ENCODE results near the gene RERE.

- TF ChIP-seq, protein P1, sequence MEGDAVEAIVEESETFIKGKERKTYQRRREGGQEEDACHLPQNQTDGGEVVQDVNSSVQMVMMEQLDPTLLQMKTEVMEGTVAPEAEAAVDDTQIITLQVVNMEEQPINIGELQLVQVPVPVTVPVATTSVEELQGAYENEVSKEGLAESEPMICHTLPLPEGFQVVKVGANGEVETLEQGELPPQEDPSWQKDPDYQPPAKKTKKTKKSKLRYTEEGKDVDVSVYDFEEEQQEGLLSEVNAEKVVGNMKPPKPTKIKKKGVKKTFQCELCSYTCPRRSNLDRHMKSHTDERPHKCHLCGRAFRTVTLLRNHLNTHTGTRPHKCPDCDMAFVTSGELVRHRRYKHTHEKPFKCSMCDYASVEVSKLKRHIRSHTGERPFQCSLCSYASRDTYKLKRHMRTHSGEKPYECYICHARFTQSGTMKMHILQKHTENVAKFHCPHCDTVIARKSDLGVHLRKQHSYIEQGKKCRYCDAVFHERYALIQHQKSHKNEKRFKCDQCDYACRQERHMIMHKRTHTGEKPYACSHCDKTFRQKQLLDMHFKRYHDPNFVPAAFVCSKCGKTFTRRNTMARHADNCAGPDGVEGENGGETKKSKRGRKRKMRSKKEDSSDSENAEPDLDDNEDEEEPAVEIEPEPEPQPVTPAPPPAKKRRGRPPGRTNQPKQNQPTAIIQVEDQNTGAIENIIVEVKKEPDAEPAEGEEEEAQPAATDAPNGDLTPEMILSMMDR (IDR thresholded peaks at IDR 0.05; ENCODE audit: low read depth, low read length, poor library complexity, severe bottlenecking): no peak
- TF ChIP-seq EZH2phosphoT487 (IDR thresholded peaks at IDR 0.05; ENCODE audit: borderline replicate concordance, low read length): no peak
Observed at GRCh38 chr1:8698937-8699447, 118.4 kb downstream of the RERE start.
